Placental epithelial cell (primary cell): ENCODE data around the gene POU3F3. TPM values are rescaled to one million over a fixed set of nuclear protein-coding genes. Genes with fewer than 3 reads are reported as not detected.

Experiments
- small RNA-seq: library from RNA; depleted of rRNA; stranded (forward); fragments of <200 nt; gene quantifications from one replicate; pipeline ENCODE3, GENCODE V24; 2012
- total RNA-seq: library from RNA; depleted of rRNA; stranded (reverse); fragments of >200 nt; gene quantifications from 2 replicates; pipeline ENCODE4 v1.2.3, GENCODE V29; 2012

The POU3F3 gene
- not detected in 2 replicates for total RNA-seq

DNA sequence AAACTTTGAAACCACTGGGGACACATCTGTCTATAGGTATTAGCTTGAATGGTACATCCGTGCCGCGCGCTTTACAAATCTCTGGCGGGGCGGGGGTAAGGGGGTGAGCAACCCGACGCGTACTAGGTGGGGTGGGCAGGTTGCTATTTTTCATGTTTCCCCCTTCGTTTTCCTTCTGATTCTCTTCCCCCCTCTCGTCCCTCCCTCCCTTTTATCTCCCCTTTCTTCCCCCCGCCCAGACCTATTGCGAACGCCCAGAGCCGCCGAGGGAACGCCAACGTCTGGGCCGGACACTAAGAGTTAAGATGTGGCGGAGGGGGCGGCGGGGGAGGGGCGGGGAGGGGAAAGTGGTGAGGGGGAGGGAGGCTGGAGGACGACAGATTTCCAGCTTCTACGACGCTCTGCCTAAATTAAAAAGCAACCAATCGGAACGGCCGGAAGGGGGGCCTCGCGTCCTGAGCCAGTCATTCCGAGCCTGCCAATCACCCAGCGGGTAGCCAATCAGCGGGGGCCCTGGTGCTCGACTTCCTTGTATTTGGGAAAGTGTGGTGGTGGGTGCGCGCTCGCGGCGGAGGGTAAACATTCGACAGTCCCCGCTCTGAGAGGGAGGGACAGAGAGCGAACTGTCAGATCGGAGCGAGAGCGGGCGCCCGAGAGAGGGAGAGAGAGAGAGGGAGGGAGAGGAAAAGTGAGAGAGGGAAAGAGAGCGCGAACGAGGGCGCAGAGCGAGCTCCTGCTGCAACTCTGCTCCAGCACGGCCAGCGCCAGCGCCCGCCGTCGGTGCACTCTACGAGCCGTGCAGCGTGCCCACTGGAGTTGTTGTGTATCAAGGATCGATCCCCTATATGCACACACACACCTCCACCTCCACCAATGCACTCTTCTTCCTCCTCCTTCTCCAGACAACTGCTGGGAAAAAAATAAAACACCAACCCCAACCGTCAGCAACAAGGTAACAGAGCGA is at the start of gene POU3F3:
Gene POU3F3 (plus strand): TSS at position 582 of the 964 bp plus-strand sequence. CDS start 1,396 bp downstream, outside the sequence.

Small RNAs within 50 kb of the gene (small RNA-seq; reads per million reads assigned to genes)
- gene AC018730.1: not detected

Other genes starting within 250 kb of the POU3F3 start
- gene MRPS9, start 184.0 kb downstream of the POU3F3 start, total RNA-seq: 17.3 and 20.1 TPM in 2 replicates